Sigmoid colon (tissue), 4 donors: Measurements from ENCODE around the gene CLEC4D.

Source experiments
- CTCF ChIP-seq, 4 experiments: fragments of 450-650 bp in 3 of 4; fragments of 200-600 bp in 1 of 4; IDR thresholded peaks; one replicate each; pipeline ENCODE4 v1.5.1; 2016 to 2019; ENCODE audit warnings: antibody characterized with exemption in 4 of 4, mild to moderate bottlenecking in 3 of 4, moderate library complexity in 2 of 4
- EP300 ChIP-seq, 4 donors: sonication (generic); formaldehyde crosslinking; IDR thresholded peaks; one replicate each; pipeline ENCODE4 v1.6.1; 2017; ENCODE audit warnings: antibody characterized with exemption in 4 of 4
- POLR2A ChIP-seq, 2 donors: fragments of 450-650 bp; IDR thresholded peaks; one replicate each; pipeline ENCODE4 v1.6.1; 2016; ENCODE audit warnings: antibody characterized with exemption in 2 of 2, mild to moderate bottlenecking in 2 of 2, moderate library complexity in 2 of 2

GRCh38 chr12:8493084-8493483 lies 20.2 kb upstream of the CLEC4D start:
- TF ChIP-seq CTCF (IDR thresholded peaks at IDR 0.05) (no peak), POLR2A (IDR thresholded peaks at IDR 0.05) (no peak), EP300 (IDR thresholded peaks at IDR 0.05) (no peak)
